ENCODE results near the gene MACF1.

GRCh38 chr1:39416609-39417008, 212.1 kb downstream of the MACF1 start:
- TF ChIP-seq POLR2A (IDR thresholded peaks at IDR 0.05) (no peak), CTCF (IDR thresholded peaks at IDR 0.05) (no peak)
